B cell (primary cell): ENCODE measurements around the gene URB1.

ENCODE experiments used
- EZH2 ChIP-seq: IDR thresholded peaks from 2 replicates; pipeline ENCODE4 v1.6.1; 2012; ENCODE audit warnings: borderline replicate concordance, low read depth, mild to moderate bottlenecking, moderate library complexity, low read length; ENCODE audit not compliant: insufficient read depth, poor library complexity, severe bottlenecking
- TF ChIP-seq, protein P1 (sequence below): fragments of 200-600 bp; IDR thresholded peaks from one replicate; pipeline ENCODE4 v1.8.0; 2022; ENCODE audit warnings: antibody characterized with exemption, mild to moderate bottlenecking

DNA sequence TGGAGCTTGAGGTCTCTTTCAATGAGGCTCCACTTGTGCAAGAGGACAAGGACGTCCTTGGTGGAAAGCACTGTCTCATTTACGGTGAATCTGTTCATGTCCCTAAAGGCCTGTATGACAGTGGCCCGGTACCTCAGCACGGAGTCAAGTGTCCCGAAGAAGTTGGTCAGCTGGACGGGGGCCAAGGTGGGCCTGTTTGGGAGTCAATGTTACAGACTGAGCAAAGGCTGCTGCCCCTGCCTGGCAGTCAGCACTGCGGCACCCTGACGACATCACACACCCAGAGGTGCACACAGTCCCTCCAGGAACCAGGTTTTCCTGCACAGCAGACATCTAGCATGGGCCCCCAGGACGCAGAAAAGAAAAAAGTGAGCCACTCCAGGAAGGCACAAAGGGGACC lies 75.1 kb downstream of the URB1 start:
- TF ChIP-seq, protein P1, sequence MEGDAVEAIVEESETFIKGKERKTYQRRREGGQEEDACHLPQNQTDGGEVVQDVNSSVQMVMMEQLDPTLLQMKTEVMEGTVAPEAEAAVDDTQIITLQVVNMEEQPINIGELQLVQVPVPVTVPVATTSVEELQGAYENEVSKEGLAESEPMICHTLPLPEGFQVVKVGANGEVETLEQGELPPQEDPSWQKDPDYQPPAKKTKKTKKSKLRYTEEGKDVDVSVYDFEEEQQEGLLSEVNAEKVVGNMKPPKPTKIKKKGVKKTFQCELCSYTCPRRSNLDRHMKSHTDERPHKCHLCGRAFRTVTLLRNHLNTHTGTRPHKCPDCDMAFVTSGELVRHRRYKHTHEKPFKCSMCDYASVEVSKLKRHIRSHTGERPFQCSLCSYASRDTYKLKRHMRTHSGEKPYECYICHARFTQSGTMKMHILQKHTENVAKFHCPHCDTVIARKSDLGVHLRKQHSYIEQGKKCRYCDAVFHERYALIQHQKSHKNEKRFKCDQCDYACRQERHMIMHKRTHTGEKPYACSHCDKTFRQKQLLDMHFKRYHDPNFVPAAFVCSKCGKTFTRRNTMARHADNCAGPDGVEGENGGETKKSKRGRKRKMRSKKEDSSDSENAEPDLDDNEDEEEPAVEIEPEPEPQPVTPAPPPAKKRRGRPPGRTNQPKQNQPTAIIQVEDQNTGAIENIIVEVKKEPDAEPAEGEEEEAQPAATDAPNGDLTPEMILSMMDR, result no peak
- TF ChIP-seq EZH2, result no peak
